Uterus (tissue), 2 donors: Measurements from ENCODE around the gene CCDC148.

ENCODE experiments used
- CTCF ChIP-seq, 4 experiments: fragments of 200-600 bp in 2 of 4; fragments of 450-650 bp in 2 of 4; sonication (generic) in 2 of 4; IDR thresholded peaks; one replicate each; pipeline ENCODE4 v1.5.1; 2016 to 2019; ENCODE audit warnings: antibody characterized with exemption in 4 of 4, mild to moderate bottlenecking in 2 of 4, moderate library complexity in 1 of 4
- POLR2A ChIP-seq, 2 donors: fragments of 450-650 bp; IDR thresholded peaks; one replicate each; pipeline ENCODE4 v1.6.1; 2016; ENCODE audit warnings: antibody characterized with exemption in 2 of 2, mild to moderate bottlenecking in 1 of 2, moderate library complexity in 1 of 2

GRCh38 chr2:158315803-158316414 is 140.6 kb downstream of the CCDC148 start:
- TF ChIP-seq POLR2A (IDR thresholded peaks at IDR 0.05) (no peak), CTCF (IDR thresholded peaks at IDR 0.05) (no peak)
